ENCODE measurements around the gene PPM1L. TPM values are rescaled to one million over a fixed set of nuclear protein-coding genes. Genes with fewer than 3 reads are reported as not detected.

The PPM1L gene
- total RNA-seq, 6 experiments from 2014 or later, result 1.3 to 1.7 (median 1.6) TPM

- Mint-ChIP-seq H3K27me3 (ENCODE audit: insufficient read depth) (peaks cover 5% of the 10 kb centered on the region; the same call in 1 of the 2 replicates), H3K4me1 (ENCODE audit: low read depth) (no peaks in the 10 kb centered on the region), H3K4me3 (no peak overlapping the region), H3K36me3 (ENCODE audit: low read depth) (no peaks in the 10 kb centered on the region), H3K27ac (no peak overlapping the region), H3K9me3 (no peaks in the 10 kb centered on the region)
- DNase-seq, result no peak
- no peak for TF ChIP-seq CTCF (IDR thresholded peaks at IDR 0.05)
Measured at GRCh38 chr3:160949460-160949859, 193.4 kb downstream of the PPM1L start.

GRCh38 chr3:160950542-160950941, 194.5 kb downstream of the PPM1L start:
- Mint-ChIP-seq H3K4me1 (ENCODE audit: low read depth) (no peaks in the 10 kb centered on the region), H3K4me3 (no peak overlapping the region), H3K9me3 (no peaks in the 10 kb centered on the region), H3K36me3 (ENCODE audit: low read depth) (no peaks in the 10 kb centered on the region), H3K27ac (no peak overlapping the region), H3K27me3 (ENCODE audit: insufficient read depth) (peaks cover 8% of the 10 kb centered on the region; the same call in 1 of the 2 replicates)
- TF ChIP-seq CTCF (IDR thresholded peaks at IDR 0.05), result no peak
- no peak for DNase-seq

GRCh38 chr3:160950954-160951353, 194.9 kb downstream of the PPM1L start:
- Mint-ChIP-seq H3K4me3 (no peak overlapping the region), H3K4me1 (ENCODE audit: low read depth) (no peaks in the 10 kb centered on the region), H3K9me3 (no peaks in the 10 kb centered on the region), H3K27ac (no peak overlapping the region), H3K36me3 (ENCODE audit: low read depth) (no peaks in the 10 kb centered on the region), H3K27me3 (ENCODE audit: insufficient read depth) (peaks cover 8% of the 10 kb centered on the region; the same call in 1 of the 2 replicates)
- TF ChIP-seq CTCF (IDR thresholded peaks at IDR 0.05), result no peak
- no peak for DNase-seq

GRCh38 chr3:160951642-160952487, 195.8 kb downstream of the PPM1L start:
- DNase-seq, result no peak
- Mint-ChIP-seq H3K4me1 (ENCODE audit: low read depth) (no peaks in the 10 kb centered on the region), H3K27ac (no peak overlapping the region), H3K36me3 (ENCODE audit: low read depth) (no peaks in the 10 kb centered on the region), H3K27me3 (ENCODE audit: insufficient read depth) (peaks cover 8% of the 10 kb centered on the region; the same call in 1 of the 2 replicates), H3K9me3 (no peaks in the 10 kb centered on the region), H3K4me3 (no peak overlapping the region)
- TF ChIP-seq CTCF (IDR thresholded peaks at IDR 0.05), result no peak

- peaks cover 8% of the 10 kb centered on the region for H3K27me3 Mint-ChIP-seq (ENCODE audit: insufficient read depth)
- no peak overlapping the region for H3K27ac Mint-ChIP-seq
- H3K36me3 Mint-ChIP-seq (ENCODE audit: low read depth), result no peaks in the 10 kb centered on the region
- H3K4me1 Mint-ChIP-seq (ENCODE audit: low read depth), result no peaks in the 10 kb centered on the region
- DNase-seq, result no peak
- H3K9me3 Mint-ChIP-seq, result no peaks in the 10 kb centered on the region
- no peak overlapping the region for H3K4me3 Mint-ChIP-seq
- TF ChIP-seq CTCF (IDR thresholded peaks at IDR 0.05), result no peak
Measured at GRCh38 chr3:160953686-160954085, 197.7 kb downstream of the PPM1L start.
